Endothelial cell of umbilical vein (primary cell): Measurements from ENCODE around the gene ALOX15. TPM values are rescaled to one million over a fixed set of nuclear protein-coding genes. Genes with fewer than 3 reads are reported as not detected.

Source experiments
- BruUV-seq: library from RNA; stranded (reverse); fragments of 400-500 nt; replicated peaks from 2 replicates; lab custom pipeline; 2021; lab: Mats Ljungman, UMichigan
- CTCF ChIA-PET: fragments of 300-600, 350-600 bp; sonication (Branson Sonifier 250); formaldehyde crosslinking; loops from one replicate; lab custom pipeline; 2021; ENCODE audit warnings: antibody characterized with exemption, inconsistent platforms; lab: Charles Lee
- POLR2A ChIA-PET: fragments of 300-600, 350-600 bp; sonication (Branson Sonifier 250); formaldehyde crosslinking; loops from one replicate; lab custom pipeline; 2021; ENCODE audit warnings: antibody characterized with exemption, inconsistent platforms; lab: Charles Lee
- DNase-seq: peaks from one replicate; pipeline ENCODE4 v3.0.0-alpha.2; 2011; ENCODE audit warnings: low read depth, low spot score
- FAIRE-seq: peaks from 2 replicates; lab custom pipeline; 2011; peaks lifted over from hg19 to GRCh38; lab: Jason Lieb, UNC
- H2AFZ ChIP-seq: 2 replicates; pipeline ENCODE4 v1.6.0; 2012; ENCODE audit warnings: low read depth, low read length, control low read depth, inconsistent platforms
- H3K27ac ChIP-seq: 2 replicates; pipeline ENCODE4 v1.5.1; 2011; ENCODE audit warnings: low read depth, mild to moderate bottlenecking, control low read depth, low read length, moderate library complexity; ENCODE audit not compliant: insufficient read depth
- H3K27me3 ChIP-seq, 2 experiments: 2 replicates each; pipeline versions ENCODE4 v1.6.0 to v1.6.1; 2011; ENCODE audit warnings: low read length in 2 of 2, mixed read lengths in 1 of 2; ENCODE audit not compliant: control insufficient read depth in 2 of 2, insufficient read depth in 2 of 2
- H3K36me3 ChIP-seq, 2 experiments: 2 replicates in 1 of 2; 3 replicates in 1 of 2; pipeline ENCODE4 v1.5.1; 2011; ENCODE audit warnings: low read length in 2 of 2, mild to moderate bottlenecking in 1 of 2, moderate library complexity in 1 of 2; ENCODE audit not compliant: control insufficient read depth in 2 of 2, insufficient read depth in 2 of 2; ENCODE audit errors: extremely low read depth in 1 of 2
- H3K4me1 ChIP-seq: 3 replicates; pipeline ENCODE4 v1.5.1; 2011; ENCODE audit warnings: mild to moderate bottlenecking, low read length; ENCODE audit not compliant: control insufficient read depth, insufficient read depth; ENCODE audit errors: extremely low read depth
- H3K4me2 ChIP-seq: 2 replicates; pipeline ENCODE4 v1.6.1; 2011; ENCODE audit warnings: low read length, control low read depth, mixed read lengths; ENCODE audit not compliant: insufficient read depth
- H3K4me3 ChIP-seq, 3 experiments: fragments of 200-600 bp in 1 of 3; sonication (generic), shearing (Covaris generic) in 1 of 3; replicated peaks in 1 of 3; 2 replicates each; pipeline ENCODE4 v1.5.1; 2011 to 2016; ENCODE audit warnings: control low read depth in 3 of 3, low read length in 3 of 3, mild to moderate bottlenecking in 2 of 3, inconsistent platforms in 1 of 3, low read depth in 1 of 3, moderate library complexity in 1 of 3; ENCODE audit not compliant: insufficient read depth in 1 of 3
- H3K79me2 ChIP-seq: 2 replicates; pipeline ENCODE4 v1.6.0; 2012; ENCODE audit warnings: low read length, inconsistent platforms; ENCODE audit not compliant: control insufficient read depth, insufficient read depth
- H3K9ac ChIP-seq: replicated peaks from 2 replicates; pipeline ENCODE3; 2011; ENCODE audit warnings: low read length, control low read depth; ENCODE audit not compliant: insufficient read depth; ENCODE audit errors: extremely low read depth
- H3K9me1 ChIP-seq: replicated peaks from 3 replicates; pipeline ENCODE4 v1.6.0; 2011; ENCODE audit warnings: mild to moderate bottlenecking, low read length; ENCODE audit not compliant: control insufficient read depth, insufficient read depth; ENCODE audit errors: extremely low read depth
- H3K9me3 ChIP-seq: replicated peaks from 2 replicates; pipeline ENCODE4 v1.5.1; 2012; ENCODE audit warnings: low read length, inconsistent platforms; ENCODE audit not compliant: control insufficient read depth, insufficient read depth
- H4K20me1 ChIP-seq: replicated peaks from 2 replicates; pipeline ENCODE3; 2011; ENCODE audit warnings: mild to moderate bottlenecking, low read length; ENCODE audit not compliant: control insufficient read depth, insufficient read depth; ENCODE audit errors: extremely low read depth
- CTCF ChIP-seq, 2 donors: IDR thresholded peaks; 1 replicate in 1 of 2; 2 replicates in 1 of 2; pipeline ENCODE4 v1.5.1; 2011; ENCODE audit warnings: low read length in 2 of 2, mild to moderate bottlenecking in 2 of 2, moderate library complexity in 2 of 2, control low read depth in 1 of 2, inconsistent platforms in 1 of 2, low read depth in 1 of 2; ENCODE audit not compliant: insufficient read depth in 1 of 2; ENCODE audit errors: extremely low read depth in 1 of 2
- EZH2 ChIP-seq: IDR thresholded peaks from 2 replicates; pipeline ENCODE4 v1.6.1; 2012; ENCODE audit warnings: borderline replicate concordance, low read depth, mild to moderate bottlenecking, moderate library complexity, low read length, inconsistent platforms; ENCODE audit not compliant: severe bottlenecking
- FOS ChIP-seq: IDR thresholded peaks from 2 replicates; pipeline ENCODE4 v1.6.1; 2011; ENCODE audit warnings: mild to moderate bottlenecking, low read length, moderate library complexity, borderline replicate concordance; ENCODE audit not compliant: insufficient read depth
- GATA2 ChIP-seq: IDR thresholded peaks from 2 replicates; pipeline ENCODE4 v1.7.0; 2011; ENCODE audit warnings: low read depth, mild to moderate bottlenecking, moderate library complexity, mixed read lengths, low read length; ENCODE audit not compliant: insufficient read length, insufficient read depth
- JUN ChIP-seq: IDR thresholded peaks from 2 replicates; pipeline ENCODE4 v1.6.1; 2011; ENCODE audit warnings: borderline replicate concordance, low read depth; ENCODE audit not compliant: insufficient read length, insufficient read depth
- MAX ChIP-seq: IDR thresholded peaks from 2 replicates; pipeline ENCODE4 v1.6.1; 2011; ENCODE audit not compliant: insufficient read depth, insufficient read length
- MYC ChIP-seq: IDR thresholded peaks from one replicate; pipeline ENCODE4 v1.6.1; 2011; ENCODE audit warnings: mild to moderate bottlenecking, low read depth, low read length
- POLR2A ChIP-seq: IDR thresholded peaks from 2 replicates; pipeline ENCODE4 v1.6.1; 2012; ENCODE audit warnings: low read depth, mild to moderate bottlenecking, control low read depth, low read length
- POLR2AphosphoS5 ChIP-seq: IDR thresholded peaks from 2 replicates; pipeline ENCODE4 v1.6.1; 2012; ENCODE audit warnings: low read depth, mild to moderate bottlenecking, control low read depth, low read length, moderate library complexity; ENCODE audit not compliant: insufficient read depth
- dilution Hi-C: fragments of 300-500 bp; cut with MboI; formaldehyde crosslinking; loops from one replicate; pipeline ENCODE4 v1.15.0; 2019; ENCODE audit warnings: low sequenced_read_pairs; ENCODE audit not compliant: extremely low pct_ligation_motif_present
- intact Hi-C: fragments of 100-400 bp; cut with micrococcal nuclease; formaldehyde crosslinking; loops from one replicate; pipeline ENCODE4 v1.10.0; 2022
- polyA plus RNA-seq, 4 experiments: library from polyadenylated mRNA; depleted of rRNA in 3 of 4; stranded (reverse) in 3 of 4; unstranded in 1 of 4; fragments of >200 nt; gene quantifications; 2 replicates each; pipeline versions ENCODE4 v1.2.1 to v1.2.3, GENCODE V29; 2011 to 2012; ENCODE audit warnings: missing spikeins in 1 of 4
- total RNA-seq: library from RNA; stranded (reverse); gene quantifications from 2 replicates; pipeline ENCODE4 v1.2.3, GENCODE V29; 2021

ALOX15 gene
- total and polyA plus RNA-seq, 2 donors (not counting 3 experiments of a cell fraction or from before 2014, with no cell fraction given), result not detected

GRCh38 chr17:4676791-4677190, 35.3 kb upstream of the ALOX15 start:
- Histone ChIP-seq H3K4me3 (no peak overlapping the region), H3K4me2 (no peak overlapping the region), H3K4me1 (peaks cover 24% of the 10 kb centered on the region), H3K9me1 (no peaks in the 10 kb centered on the region), H3K27ac (no peak overlapping the region), H3K27me3 (no peaks in the 10 kb centered on the region), H3K36me3 (peaks cover 11 to 35% of the 10 kb centered on the region in 2 experiments), H3K9ac (no peak overlapping the region), H3K79me2 (no peaks in the 10 kb centered on the region), H2AFZ (no peak overlapping the region), H4K20me1 (no peaks in the 10 kb centered on the region), H3K9me3 (no peaks in the 10 kb centered on the region)
- dilution Hi-C loops (no loop called here), intact Hi-C loops (no loop called here)
- ChIA-PET POLR2A (interaction anchor here (0.5 kb wide), 1 partner anchor 533 kb away, joined by 3 read pairs; no protein-coding TSS in a partner anchor), CTCF (no interaction called here)
- DNase-seq, result no peak
- no TSS peak for BruUV-seq
- TF ChIP-seq EZH2 (no peak), POLR2A (no peak), FOS (no peak), JUN (no peak), CTCF (IDR thresholded peaks at IDR 0.05; ENCODE audit: extremely low read depth in 1 of 2, insufficient read depth in 1 of 2, low read depth in 1 of 2, low read length in 2 of 2) (no peak), MYC (no peak), POLR2AphosphoS5 (no peak), GATA2 (no peak), MAX (no peak)
- FAIRE-seq, result no peak
